ENCODE data around the gene CHST8.

DNA sequence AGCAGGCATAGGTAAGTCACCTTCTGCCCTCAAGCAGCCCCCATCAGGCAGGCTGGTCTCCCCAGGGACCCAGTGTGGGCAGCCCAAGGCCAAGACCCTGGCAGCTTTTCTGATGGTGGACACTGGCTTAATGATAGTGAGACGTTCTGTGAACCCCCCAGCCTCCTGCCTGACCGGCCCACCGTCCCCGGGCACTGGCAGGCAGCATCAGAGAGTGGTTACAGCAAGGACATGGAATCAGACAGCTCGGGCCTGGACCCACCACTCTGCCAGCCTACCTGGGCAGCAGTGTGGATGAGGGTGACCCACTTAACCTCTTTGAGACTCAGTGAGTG is 129.7 kb downstream of the CHST8 start:
- TF ChIP-seq, protein P1, sequence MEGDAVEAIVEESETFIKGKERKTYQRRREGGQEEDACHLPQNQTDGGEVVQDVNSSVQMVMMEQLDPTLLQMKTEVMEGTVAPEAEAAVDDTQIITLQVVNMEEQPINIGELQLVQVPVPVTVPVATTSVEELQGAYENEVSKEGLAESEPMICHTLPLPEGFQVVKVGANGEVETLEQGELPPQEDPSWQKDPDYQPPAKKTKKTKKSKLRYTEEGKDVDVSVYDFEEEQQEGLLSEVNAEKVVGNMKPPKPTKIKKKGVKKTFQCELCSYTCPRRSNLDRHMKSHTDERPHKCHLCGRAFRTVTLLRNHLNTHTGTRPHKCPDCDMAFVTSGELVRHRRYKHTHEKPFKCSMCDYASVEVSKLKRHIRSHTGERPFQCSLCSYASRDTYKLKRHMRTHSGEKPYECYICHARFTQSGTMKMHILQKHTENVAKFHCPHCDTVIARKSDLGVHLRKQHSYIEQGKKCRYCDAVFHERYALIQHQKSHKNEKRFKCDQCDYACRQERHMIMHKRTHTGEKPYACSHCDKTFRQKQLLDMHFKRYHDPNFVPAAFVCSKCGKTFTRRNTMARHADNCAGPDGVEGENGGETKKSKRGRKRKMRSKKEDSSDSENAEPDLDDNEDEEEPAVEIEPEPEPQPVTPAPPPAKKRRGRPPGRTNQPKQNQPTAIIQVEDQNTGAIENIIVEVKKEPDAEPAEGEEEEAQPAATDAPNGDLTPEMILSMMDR (IDR thresholded peaks at IDR 0.05), result no peak
- TF ChIP-seq POLR2A (IDR thresholded peaks at IDR 0.05), result no peak
